ENCODE results near the gene ANK3.

The ANK3 gene

DNA sequence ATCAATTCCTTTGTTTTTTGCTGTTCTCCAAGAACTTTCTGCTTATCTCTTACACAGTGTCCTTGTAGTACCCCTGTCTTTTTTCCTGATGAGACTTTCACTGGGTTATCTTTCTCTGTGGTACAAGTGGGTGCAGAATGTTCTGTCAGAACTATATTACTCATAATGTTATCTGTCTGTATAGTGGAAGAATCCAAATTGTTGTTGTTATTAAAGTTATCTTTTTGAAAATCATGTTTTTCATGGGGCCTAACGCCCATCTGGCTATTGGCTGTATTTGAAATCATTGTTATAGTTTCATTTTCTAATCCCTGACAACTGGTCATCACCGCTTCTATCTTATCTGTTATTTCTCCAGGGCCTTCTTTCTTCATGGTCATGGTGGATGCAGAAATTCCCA is 320.4 kb downstream of the ANK3 start:
- 100% methylated on average over 1 of the region's 2 CpGs for WGBS
- Histone ChIP-seq H2BK5ac (ENCODE audit: low read depth, low read length, poor library complexity, severe bottlenecking) (no peak overlapping the region), H2BK120ac (ENCODE audit: low read depth, low read length) (no peak overlapping the region), H4K91ac (ENCODE audit: low read length) (no peak overlapping the region), H3K14ac (ENCODE audit: low read length in 2 of 2) (no peak overlapping the region), H3K27ac (ENCODE audit: low read length, poor library complexity, severe bottlenecking) (no peak overlapping the region), H3K9me3 (ENCODE audit: control insufficient read depth, low read length) (no peaks in the 10 kb centered on the region), H3K27me3 (ENCODE audit: control insufficient read depth in 1 of 2, insufficient read depth in 1 of 2, low read length in 2 of 2) (peaks cover 0 to 9% of the 10 kb centered on the region in 2 experiments), H3K9ac (ENCODE audit: low read length) (no peak overlapping the region), H4K8ac (ENCODE audit: low read length) (no peak overlapping the region), H3K18ac (ENCODE audit: low read depth in 1 of 2, low read length in 2 of 2) (no peak overlapping the region), H3K4me1 (ENCODE audit: control insufficient read depth, insufficient read depth, low read depth, low read length) (no peaks in the 10 kb centered on the region), H3K4me2 (ENCODE audit: low read length, poor library complexity, severe bottlenecking) (no peak overlapping the region), H3K4ac (ENCODE audit: low read depth in 1 of 2, low read length in 2 of 2) (no peak overlapping the region), H2AK5ac (ENCODE audit: low read length, severe bottlenecking) (no peak overlapping the region), H3K23ac (ENCODE audit: low read length in 2 of 2) (no peak overlapping the region), H3K4me3 (ENCODE audit: insufficient read depth in 1 of 2, low read depth in 1 of 2, low read length in 2 of 2) (no peak overlapping the region), H2AFZ (ENCODE audit: low read depth, low read length) (no peak overlapping the region), H2BK15ac (ENCODE audit: low read depth, poor library complexity, severe bottlenecking) (no peak overlapping the region), H3K79me1 (replicated peaks; ENCODE audit: low read length, poor library complexity, severe bottlenecking) (no peaks in the 10 kb centered on the region), H3K36me3 (ENCODE audit: control insufficient read depth in 1 of 2, insufficient read depth in 2 of 2, low read depth in 1 of 2, low read length in 2 of 2) (peaks cover 0 to 4% of the 10 kb centered on the region in 2 experiments), H2BK12ac (ENCODE audit: low read length in 2 of 2) (no peak overlapping the region)
- DNase-seq, result no peak

DNA sequence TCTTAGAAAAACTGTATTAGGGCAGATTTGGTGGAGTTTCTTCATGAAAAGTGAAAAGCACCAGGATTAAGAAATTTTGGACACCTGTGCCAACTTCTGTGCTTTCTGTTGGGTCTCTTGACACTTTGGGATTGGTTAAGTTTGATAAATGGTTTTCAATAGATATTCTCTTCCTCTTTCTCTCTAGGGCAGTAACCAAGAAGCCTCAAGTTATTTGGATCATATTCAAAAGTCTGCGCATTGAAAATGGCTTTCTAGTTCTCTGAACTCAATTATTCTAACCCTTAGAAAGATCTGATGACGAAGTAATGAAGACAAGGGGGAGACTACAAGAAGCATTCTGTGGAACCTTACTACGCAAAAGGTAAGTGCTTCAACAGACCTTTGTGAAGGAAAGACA is 339.3 kb downstream of the ANK3 start:
- H3K4me2 ChIP-seq (ENCODE audit: low read length, poor library complexity, severe bottlenecking), result no peak overlapping the region
- H3K18ac ChIP-seq (ENCODE audit: low read depth in 1 of 2, low read length in 2 of 2), result no peak overlapping the region
- H4K91ac ChIP-seq (ENCODE audit: low read length), result no peak overlapping the region
- H3K9me3 ChIP-seq (ENCODE audit: control insufficient read depth, low read length), result no peaks in the 10 kb centered on the region
- H3K27ac ChIP-seq (ENCODE audit: low read length, poor library complexity, severe bottlenecking), result no peak overlapping the region
- H2BK12ac ChIP-seq (ENCODE audit: low read length in 2 of 2), result no peak overlapping the region
- no peak overlapping the region for H2AFZ ChIP-seq (ENCODE audit: low read depth, low read length)
- H3K4me1 ChIP-seq (ENCODE audit: control insufficient read depth, insufficient read depth, low read depth, low read length), result no peaks in the 10 kb centered on the region
- DNase-seq, result no peak
- no peak overlapping the region for H4K8ac ChIP-seq (ENCODE audit: low read length)
- H3K4me3 ChIP-seq (ENCODE audit: insufficient read depth in 1 of 2, low read depth in 1 of 2, low read length in 2 of 2), result no peak overlapping the region
- H3K79me1 ChIP-seq (replicated peaks; ENCODE audit: low read length, poor library complexity, severe bottlenecking), result no peaks in the 10 kb centered on the region
- H3K27me3 ChIP-seq (ENCODE audit: control insufficient read depth in 1 of 2, insufficient read depth in 1 of 2, low read length in 2 of 2), result no peaks in the 10 kb centered on the region
- H3K9ac ChIP-seq (ENCODE audit: low read length), result no peak overlapping the region
- 96% methylated on average over 3 of the region's 3 CpGs for WGBS
- H2AK5ac ChIP-seq (ENCODE audit: low read length, severe bottlenecking), result no peak overlapping the region
- H3K14ac ChIP-seq (ENCODE audit: low read length in 2 of 2), result no peak overlapping the region
- no peak overlapping the region for H3K23ac ChIP-seq (ENCODE audit: low read length in 2 of 2)
- H2BK120ac ChIP-seq (ENCODE audit: low read depth, low read length), result no peak overlapping the region
- H3K36me3 ChIP-seq (ENCODE audit: control insufficient read depth in 1 of 2, insufficient read depth in 2 of 2, low read depth in 1 of 2, low read length in 2 of 2), result no peaks in the 10 kb centered on the region
- no peak overlapping the region for H2BK5ac ChIP-seq (ENCODE audit: low read depth, low read length, poor library complexity, severe bottlenecking)
- no peak overlapping the region for H3K4ac ChIP-seq (ENCODE audit: low read depth in 1 of 2, low read length in 2 of 2)
- H2BK15ac ChIP-seq (ENCODE audit: low read depth, poor library complexity, severe bottlenecking), result no peak overlapping the region

- no peak overlapping the region for H2BK120ac ChIP-seq (ENCODE audit: low read depth, low read length)
- H2BK15ac ChIP-seq (ENCODE audit: low read depth, poor library complexity, severe bottlenecking), result no peak overlapping the region
- no peaks in the 10 kb centered on the region for H3K4me1 ChIP-seq (ENCODE audit: control insufficient read depth, insufficient read depth, low read depth, low read length)
- H4K91ac ChIP-seq (ENCODE audit: low read length), result no peak overlapping the region
- no peak overlapping the region for H3K4me3 ChIP-seq (ENCODE audit: insufficient read depth in 1 of 2, low read depth in 1 of 2, low read length in 2 of 2)
- no peaks in the 10 kb centered on the region for H3K27me3 ChIP-seq (ENCODE audit: control insufficient read depth in 1 of 2, insufficient read depth in 1 of 2, low read length in 2 of 2)
- H2AFZ ChIP-seq (ENCODE audit: low read depth, low read length), result no peak overlapping the region
- H3K79me1 ChIP-seq (replicated peaks; ENCODE audit: low read length, poor library complexity, severe bottlenecking), result no peaks in the 10 kb centered on the region
- no peak overlapping the region for H2BK5ac ChIP-seq (ENCODE audit: low read depth, low read length, poor library complexity, severe bottlenecking)
- H3K23ac ChIP-seq (ENCODE audit: low read length in 2 of 2), result no peak overlapping the region
- no peak overlapping the region for H2BK12ac ChIP-seq (ENCODE audit: low read length in 2 of 2)
- H3K4ac ChIP-seq (ENCODE audit: low read depth in 1 of 2, low read length in 2 of 2), result no peak overlapping the region
- H4K8ac ChIP-seq (ENCODE audit: low read length), result no peak overlapping the region
- no peaks in the 10 kb centered on the region for H3K9me3 ChIP-seq (ENCODE audit: control insufficient read depth, low read length)
- H3K27ac ChIP-seq (ENCODE audit: low read length, poor library complexity, severe bottlenecking), result no peak overlapping the region
- no peak overlapping the region for H3K14ac ChIP-seq (ENCODE audit: low read length in 2 of 2)
- H3K36me3 ChIP-seq (ENCODE audit: control insufficient read depth in 1 of 2, insufficient read depth in 2 of 2, low read depth in 1 of 2, low read length in 2 of 2), result no peaks in the 10 kb centered on the region
- DNase-seq, result peak; percentile 13
- H3K4me2 ChIP-seq (ENCODE audit: low read length, poor library complexity, severe bottlenecking), result peak overlapping the region; percentile 16
- H3K18ac ChIP-seq (ENCODE audit: low read depth in 1 of 2, low read length in 2 of 2), result no peak overlapping the region
- H3K9ac ChIP-seq (ENCODE audit: low read length), result no peak overlapping the region
- H2AK5ac ChIP-seq (ENCODE audit: low read length, severe bottlenecking), result no peak overlapping the region
These were observed 341.6 kb downstream of the ANK3 start for GRCh38 chr10:60048091-60048501.

DNA sequence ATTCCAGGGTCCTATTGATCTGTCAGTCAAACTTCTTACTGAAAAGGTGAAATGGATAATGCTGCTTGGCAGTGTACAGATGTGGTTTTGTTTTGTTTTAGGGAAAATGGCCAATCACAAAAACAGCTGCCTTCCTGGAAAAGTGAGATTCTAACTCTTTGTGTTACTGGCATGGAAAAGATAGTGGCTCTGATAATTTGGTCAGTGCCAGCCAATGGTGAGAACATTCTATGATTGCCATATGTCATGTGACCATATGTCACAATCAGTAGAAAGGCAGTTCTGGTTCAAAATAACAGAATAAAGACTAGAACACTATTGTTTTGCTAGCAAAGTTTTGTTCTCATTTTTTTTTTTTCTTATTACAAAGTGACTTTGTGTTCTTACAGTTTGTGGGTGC is 344.1 kb downstream of the ANK3 start:
- H2AK5ac ChIP-seq (ENCODE audit: low read length, severe bottlenecking), result no peak overlapping the region

More for the DNA sequence above, 344.1 kb downstream of the ANK3 start:
- Histone ChIP-seq H3K14ac (ENCODE audit: low read length in 2 of 2) (no peak overlapping the region), H2AFZ (ENCODE audit: low read depth, low read length) (no peak overlapping the region), H3K23ac (ENCODE audit: low read length in 2 of 2) (no peak overlapping the region), H2BK12ac (ENCODE audit: low read length in 2 of 2) (no peak overlapping the region), H3K9ac (ENCODE audit: low read length) (no peak overlapping the region), H3K9me3 (ENCODE audit: control insufficient read depth, low read length) (no peaks in the 10 kb centered on the region), H4K8ac (ENCODE audit: low read length) (no peak overlapping the region), H2BK5ac (ENCODE audit: low read depth, low read length, poor library complexity, severe bottlenecking) (no peak overlapping the region), H2BK120ac (ENCODE audit: low read depth, low read length) (no peak overlapping the region), H3K18ac (ENCODE audit: low read depth in 1 of 2, low read length in 2 of 2) (no peak overlapping the region), H3K79me1 (replicated peaks; ENCODE audit: low read length, poor library complexity, severe bottlenecking) (no peaks in the 10 kb centered on the region), H3K27ac (ENCODE audit: low read length, poor library complexity, severe bottlenecking) (no peak overlapping the region), H3K4ac (ENCODE audit: low read depth in 1 of 2, low read length in 2 of 2) (no peak overlapping the region), H3K4me3 (ENCODE audit: insufficient read depth in 1 of 2, low read depth in 1 of 2, low read length in 2 of 2) (no peak overlapping the region), H3K4me2 (ENCODE audit: low read length, poor library complexity, severe bottlenecking) (no peak overlapping the region), H4K91ac (ENCODE audit: low read length) (no peak overlapping the region), H3K36me3 (ENCODE audit: control insufficient read depth in 1 of 2, insufficient read depth in 2 of 2, low read depth in 1 of 2, low read length in 2 of 2) (no peaks in the 10 kb centered on the region), H2BK15ac (ENCODE audit: low read depth, poor library complexity, severe bottlenecking) (no peak overlapping the region), H3K4me1 (ENCODE audit: control insufficient read depth, insufficient read depth, low read depth, low read length) (no peaks in the 10 kb centered on the region), H3K27me3 (ENCODE audit: control insufficient read depth in 1 of 2, insufficient read depth in 1 of 2, low read length in 2 of 2) (no peaks in the 10 kb centered on the region)
- no peak for DNase-seq

All from mesenchymal stem cell (in vitro differentiated cells and primary cell).